G401.6 (cell line): ENCODE data around the gene SCRG1.

Experiments
- FAIRE-seq: peaks from 2 replicates; lab custom pipeline; 2012; peaks lifted over from hg19 to GRCh38; lab: Jason Lieb, UNC

The SCRG1 gene

GRCh38 chr4:173410079-173410478 is 11.2 kb upstream of the SCRG1 start:
- no peak for FAIRE-seq

GRCh38 chr4:173405840-173406606 is 7.1 kb upstream of the SCRG1 start:
- no peak for FAIRE-seq

- no peak for FAIRE-seq
Measured at GRCh38 chr4:173404296-173404865, 5.5 kb upstream of the SCRG1 start.

- no peak for FAIRE-seq
Measured at GRCh38 chr4:173403051-173403450, 4.1 kb upstream of the SCRG1 start.

GRCh38 chr4:173401063-173401462 is 2.1 kb upstream of the SCRG1 start:
- FAIRE-seq = no peak

- FAIRE-seq = no peak
Measured at GRCh38 chr4:173398220-173398619, 696 bp downstream of the SCRG1 start.

GRCh38 chr4:173397604-173398003 is 1.3 kb downstream of the SCRG1 start:
- no peak for FAIRE-seq

- no peak for FAIRE-seq
Measured at GRCh38 chr4:173391701-173392100, 7.2 kb downstream of the SCRG1 start.

GRCh38 chr4:173386751-173387150 is 12.2 kb downstream of the SCRG1 start:
- FAIRE-seq = no peak

GRCh38 chr4:173382349-173382748 is 16.6 kb downstream of the SCRG1 start:
- peak; percentile 44 for FAIRE-seq

- no peak for FAIRE-seq
Measured at GRCh38 chr4:173381610-173382009, 17.3 kb downstream of the SCRG1 start.

- no peak for FAIRE-seq
Measured at GRCh38 chr4:173380987-173381386, 17.9 kb downstream of the SCRG1 start.

- no peak for FAIRE-seq
Measured at GRCh38 chr4:173379929-173380328, 19.0 kb downstream of the SCRG1 start.

GRCh38 chr4:173374588-173374987 is 24.3 kb downstream of the SCRG1 start:
- no peak for FAIRE-seq

GRCh38 chr4:173371292-173372192 is 27.4 kb downstream of the SCRG1 start:
- FAIRE-seq = no peak

GRCh38 chr4:173370477-173371291 is 28.2 kb downstream of the SCRG1 start, which contains the start of gene SAP30:
Gene SAP30 (plus strand): TSS chr4:173370954. CDS start chr4:173371183, 229 bp downstream.
- FAIRE-seq = peak; percentile 96

GRCh38 chr4:173370130-173370476 is 28.8 kb downstream of the SCRG1 start:
- no peak for FAIRE-seq

- FAIRE-seq = no peak
Measured at GRCh38 chr4:173367946-173368345, 31.0 kb downstream of the SCRG1 start.

GRCh38 chr4:173367285-173367684 is 31.6 kb downstream of the SCRG1 start:
- no peak for FAIRE-seq

GRCh38 chr4:173365359-173365996 is 33.4 kb downstream of the SCRG1 start:
- FAIRE-seq = no peak

GRCh38 chr4:173362666-173363065 is 36.2 kb downstream of the SCRG1 start:
- FAIRE-seq = no peak
